Measurements from ENCODE around the gene LKAAEAR1. TPM values are rescaled to one million over a fixed set of nuclear protein-coding genes. Genes with fewer than 3 reads are reported as not detected.

The LKAAEAR1 gene
- total RNA-seq, 3 donors from 2014 or later = 0.30 to 0.47 (median 0.38) TPM

GRCh38 chr20:64064145-64064698, 20.0 kb downstream of the LKAAEAR1 start:
- Mint-ChIP-seq H3K4me3 (peak overlapping the region; percentile 85), H3K27me3 (ENCODE audit: low read depth) (no peaks in the 10 kb centered on the region), H3K9me3 (no peaks in the 10 kb centered on the region), H3K4me1 (ENCODE audit: low read depth) (peaks cover 42% of the 10 kb centered on the region), H3K36me3 (ENCODE audit: insufficient read depth) (no peaks in the 10 kb centered on the region)
- DNase-seq = no peak
- no peak for ATAC-seq

- peaks cover 40% of the 10 kb centered on the region for H3K4me1 Mint-ChIP-seq (ENCODE audit: low read depth)
- ATAC-seq (peak; percentile 13 to 22), DNase-seq (no peak)
Observed at GRCh38 chr20:64063389-64064144, 20.6 kb downstream of the LKAAEAR1 start.

DNA sequence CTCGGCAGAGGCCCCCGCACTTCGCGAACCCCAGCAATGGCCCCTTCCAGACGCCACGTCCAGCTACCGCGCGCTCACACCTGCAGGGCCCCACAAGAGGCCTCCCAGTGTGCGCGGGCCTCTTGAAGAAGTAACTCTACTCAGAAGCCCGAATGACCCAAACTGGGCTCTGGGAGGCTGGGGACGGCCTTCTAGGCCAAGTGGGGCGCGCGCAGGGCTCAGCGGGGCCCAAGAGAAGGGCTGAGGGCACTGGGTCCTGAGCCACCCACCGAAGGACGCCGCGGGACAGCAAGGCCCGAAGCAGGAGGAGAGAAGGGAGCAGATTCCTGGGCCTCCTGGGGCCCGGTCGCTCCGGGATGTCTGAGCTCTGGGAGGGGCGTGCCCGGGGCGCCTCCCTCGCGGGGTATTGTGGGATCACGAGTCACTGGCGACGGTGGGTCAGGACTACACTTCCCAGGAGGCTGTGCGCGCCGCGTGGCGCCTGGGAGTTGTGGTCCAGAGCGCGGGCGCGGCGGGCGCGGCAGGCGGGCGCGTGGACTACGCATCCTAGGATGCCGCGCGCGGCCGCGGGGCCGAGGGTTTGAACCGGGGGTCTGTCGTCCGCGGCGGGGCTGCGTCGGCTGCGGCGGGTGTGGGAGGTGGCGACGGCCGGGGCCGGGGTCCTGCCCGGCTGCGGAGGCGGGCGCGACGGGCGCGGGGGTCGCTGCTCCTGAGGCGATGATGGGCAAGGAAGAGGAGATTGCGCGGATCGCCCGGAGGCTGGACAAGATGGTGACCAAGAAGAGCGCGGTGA, 21.4 kb downstream of the LKAAEAR1 start, which contains the start of gene TCEA2:
Gene TCEA2, plus strand, starts transcription at position 603 of the 793 bp plus-strand sequence. Its CDS starts 115 bp downstream, at position 718.
- H3K36me3 Mint-ChIP-seq (ENCODE audit: insufficient read depth) = no peaks in the 10 kb centered on the region
- no peaks in the 10 kb centered on the region for H3K27me3 Mint-ChIP-seq (ENCODE audit: low read depth)
- ATAC-seq (peak; percentile 92 to 96), DNase-seq (peak; percentile 93)
- no peaks in the 10 kb centered on the region for H3K9me3 Mint-ChIP-seq
- peaks cover 42% of the 10 kb centered on the region for H3K4me1 Mint-ChIP-seq (ENCODE audit: low read depth)
- peak within 1 kb of the TSS; percentile 85 for H3K4me3 Mint-ChIP-seq

More at GRCh38 chr20:64063389-64064144, 20.6 kb downstream of the LKAAEAR1 start:
- H3K4me3 Mint-ChIP-seq = peak overlapping the region; percentile 85
- H3K36me3 Mint-ChIP-seq (ENCODE audit: insufficient read depth) = no peaks in the 10 kb centered on the region
- no peaks in the 10 kb centered on the region for H3K27me3 Mint-ChIP-seq (ENCODE audit: low read depth)
- H3K9me3 Mint-ChIP-seq = no peaks in the 10 kb centered on the region

- no peaks in the 10 kb centered on the region for H3K9me3 Mint-ChIP-seq
- H3K4me3 Mint-ChIP-seq = no peak overlapping the region
- no peak for ATAC-seq
- H3K27me3 Mint-ChIP-seq (ENCODE audit: low read depth) = no peaks in the 10 kb centered on the region
- DNase-seq = no peak
- H3K4me1 Mint-ChIP-seq (ENCODE audit: low read depth) = peaks cover 46% of the 10 kb centered on the region
- H3K36me3 Mint-ChIP-seq (ENCODE audit: insufficient read depth) = no peaks in the 10 kb centered on the region
Observed at GRCh38 chr20:64062276-64062595, 22.0 kb downstream of the LKAAEAR1 start.

- H3K4me3 Mint-ChIP-seq = no peak overlapping the region
- H3K4me1 Mint-ChIP-seq (ENCODE audit: low read depth) = peaks cover 12% of the 10 kb centered on the region
- no peaks in the 10 kb centered on the region for H3K9me3 Mint-ChIP-seq
- no peaks in the 10 kb centered on the region for H3K36me3 Mint-ChIP-seq (ENCODE audit: insufficient read depth)
- peaks cover 10% of the 10 kb centered on the region for H3K27me3 Mint-ChIP-seq (ENCODE audit: low read depth)
- no peak for ATAC-seq
- no peak for DNase-seq
Observed at GRCh38 chr20:64058536-64058935, 25.7 kb downstream of the LKAAEAR1 start.

DNA sequence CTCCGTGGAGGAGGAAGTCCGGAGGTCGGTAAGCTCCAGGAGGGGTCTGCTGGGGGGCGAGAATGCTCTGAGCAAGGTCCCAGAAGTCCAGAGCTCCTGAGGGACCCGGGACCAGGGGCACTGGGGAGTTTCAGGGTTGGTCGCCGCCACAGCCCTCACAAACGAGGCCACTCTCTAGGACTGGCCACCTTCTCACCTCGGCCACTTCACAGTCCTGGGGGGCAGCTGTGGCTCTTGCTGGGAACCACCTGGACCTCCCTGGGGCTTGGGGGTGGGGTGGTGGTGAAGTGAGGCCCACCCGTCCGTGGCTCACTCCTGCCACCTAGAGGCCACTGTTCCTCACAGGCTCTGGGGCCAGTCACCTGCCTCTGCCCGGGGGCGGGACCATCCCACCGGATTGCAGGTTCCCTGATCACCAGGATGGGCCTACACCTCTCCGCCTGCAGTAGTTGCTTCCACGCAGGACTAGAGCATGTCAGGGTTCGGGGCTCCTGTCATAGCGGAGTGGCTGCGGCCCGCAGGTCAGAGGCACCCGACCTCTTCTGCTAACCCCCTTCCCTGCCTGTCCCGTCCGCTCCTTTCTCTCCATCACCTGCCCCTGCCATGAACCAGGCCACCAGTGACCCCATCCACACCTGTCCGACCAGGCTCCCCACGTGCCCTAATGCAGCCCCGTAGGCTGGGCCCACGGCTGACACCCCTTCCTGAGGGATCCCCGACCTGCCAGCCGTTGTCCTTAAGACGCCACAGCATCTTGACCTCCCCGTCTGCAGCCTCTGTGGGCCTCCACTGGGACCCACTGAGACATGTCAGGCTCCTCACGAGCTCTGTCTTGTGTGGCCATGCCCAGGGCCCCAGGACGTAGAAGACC, 26.3 kb downstream of the LKAAEAR1 start:
- Mint-ChIP-seq H3K4me1 (ENCODE audit: low read depth) (peaks cover 12% of the 10 kb centered on the region), H3K4me3 (peak overlapping the region; percentile 60), H3K27me3 (ENCODE audit: low read depth) (peaks cover 16% of the 10 kb centered on the region), H3K9me3 (no peaks in the 10 kb centered on the region), H3K36me3 (ENCODE audit: insufficient read depth) (no peaks in the 10 kb centered on the region)
- peak; percentile 80 for DNase-seq
- peak; percentile 76 to 81 for ATAC-seq

- Mint-ChIP-seq H3K4me3 (peak overlapping the region; percentile 60), H3K27me3 (ENCODE audit: low read depth) (peaks cover 18% of the 10 kb centered on the region), H3K9me3 (no peaks in the 10 kb centered on the region), H3K4me1 (ENCODE audit: low read depth) (peaks cover 12% of the 10 kb centered on the region), H3K36me3 (ENCODE audit: insufficient read depth) (no peaks in the 10 kb centered on the region)
- DNase-seq (no peak), ATAC-seq (peak; percentile 44 to 49)
Observed at GRCh38 chr20:64056889-64057627, 27.1 kb downstream of the LKAAEAR1 start.

DNA sequence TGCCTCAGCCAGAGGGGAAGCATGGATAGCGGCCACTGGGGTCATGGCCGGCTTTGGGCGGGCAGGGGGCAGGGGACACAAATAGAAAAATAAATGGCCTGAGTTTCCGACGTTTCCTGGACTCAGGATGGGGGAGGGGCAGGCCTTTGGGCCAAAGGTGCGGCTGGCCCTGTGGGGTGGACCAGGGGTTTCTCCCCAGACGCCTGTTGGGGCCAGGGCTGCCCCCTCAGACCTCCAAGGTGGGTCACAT, 27.6 kb downstream of the LKAAEAR1 start:
- Mint-ChIP-seq H3K9me3 (no peaks in the 10 kb centered on the region), H3K4me1 (ENCODE audit: low read depth) (peaks cover 12% of the 10 kb centered on the region), H3K36me3 (ENCODE audit: insufficient read depth) (no peaks in the 10 kb centered on the region), H3K27me3 (ENCODE audit: low read depth) (peaks cover 22% of the 10 kb centered on the region), H3K4me3 (no peak overlapping the region)
- no peak for ATAC-seq
- DNase-seq = no peak

- Mint-ChIP-seq H3K4me3 (no peak overlapping the region), H3K9me3 (no peaks in the 10 kb centered on the region), H3K27me3 (ENCODE audit: low read depth) (peaks cover 26% of the 10 kb centered on the region), H3K36me3 (ENCODE audit: insufficient read depth) (no peaks in the 10 kb centered on the region), H3K4me1 (ENCODE audit: low read depth) (peaks cover 12% of the 10 kb centered on the region)
- ATAC-seq (no peak), DNase-seq (no peak)
Observed at GRCh38 chr20:64055893-64056638, 28.1 kb downstream of the LKAAEAR1 start.

DNA sequence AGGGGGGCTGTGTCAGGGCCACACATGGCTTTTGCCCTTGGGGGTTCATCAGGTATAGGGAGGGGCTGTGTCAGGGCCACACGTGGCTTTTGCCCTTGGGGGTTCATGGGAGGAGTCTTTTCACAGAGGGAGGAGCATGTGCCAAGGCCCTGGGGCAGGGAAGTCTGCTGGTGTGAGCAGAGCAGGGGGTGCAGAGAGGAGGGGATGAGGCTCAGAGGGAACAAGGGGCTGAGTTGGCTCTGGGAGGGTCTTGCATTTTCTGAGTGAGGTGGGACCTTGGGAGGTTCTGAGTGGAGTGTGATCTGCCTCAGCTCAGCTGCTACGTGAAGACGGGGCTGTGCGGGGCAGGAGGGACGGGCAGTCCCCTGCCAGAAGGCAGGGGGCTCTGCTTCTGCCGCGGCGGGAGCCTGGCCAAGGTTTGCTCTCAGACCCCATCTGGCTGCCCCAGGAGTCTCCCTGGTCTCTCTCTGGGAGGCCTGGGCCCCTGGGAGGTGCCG, 28.8 kb downstream of the LKAAEAR1 start:
- peaks cover 32% of the 10 kb centered on the region for H3K27me3 Mint-ChIP-seq (ENCODE audit: low read depth)
- no peak for ATAC-seq
- H3K36me3 Mint-ChIP-seq (ENCODE audit: insufficient read depth) = no peaks in the 10 kb centered on the region
- H3K9me3 Mint-ChIP-seq = no peaks in the 10 kb centered on the region
- no peak overlapping the region for H3K4me3 Mint-ChIP-seq
- H3K4me1 Mint-ChIP-seq (ENCODE audit: low read depth) = peaks cover 12% of the 10 kb centered on the region
- DNase-seq = no peak

- H3K4me1 Mint-ChIP-seq (ENCODE audit: low read depth) = peaks cover 15% of the 10 kb centered on the region
- H3K9me3 Mint-ChIP-seq = no peaks in the 10 kb centered on the region
- no peak for DNase-seq
- H3K4me3 Mint-ChIP-seq = no peak overlapping the region
- no peaks in the 10 kb centered on the region for H3K36me3 Mint-ChIP-seq (ENCODE audit: insufficient read depth)
- H3K27me3 Mint-ChIP-seq (ENCODE audit: low read depth) = peaks cover 37% of the 10 kb centered on the region
- no peak for ATAC-seq
Observed at GRCh38 chr20:64053841-64054661, 30.1 kb downstream of the LKAAEAR1 start.

- no peaks in the 10 kb centered on the region for H3K36me3 Mint-ChIP-seq (ENCODE audit: insufficient read depth)
- H3K4me3 Mint-ChIP-seq = no peak overlapping the region
- H3K9me3 Mint-ChIP-seq = no peaks in the 10 kb centered on the region
- DNase-seq (no peak), ATAC-seq (no peak)
- peaks cover 39% of the 10 kb centered on the region for H3K27me3 Mint-ChIP-seq (ENCODE audit: low read depth)
- peaks cover 13% of the 10 kb centered on the region for H3K4me1 Mint-ChIP-seq (ENCODE audit: low read depth)
Observed at GRCh38 chr20:64052987-64053840, 31.0 kb downstream of the LKAAEAR1 start.

Data from activated T-cell treated with anti-CD3 and anti-CD28 coated beads, Interleukin-2, amount 50 U/mL, for 4 hours (primary cell).